ENCODE data around the gene PHC2.

DNA sequence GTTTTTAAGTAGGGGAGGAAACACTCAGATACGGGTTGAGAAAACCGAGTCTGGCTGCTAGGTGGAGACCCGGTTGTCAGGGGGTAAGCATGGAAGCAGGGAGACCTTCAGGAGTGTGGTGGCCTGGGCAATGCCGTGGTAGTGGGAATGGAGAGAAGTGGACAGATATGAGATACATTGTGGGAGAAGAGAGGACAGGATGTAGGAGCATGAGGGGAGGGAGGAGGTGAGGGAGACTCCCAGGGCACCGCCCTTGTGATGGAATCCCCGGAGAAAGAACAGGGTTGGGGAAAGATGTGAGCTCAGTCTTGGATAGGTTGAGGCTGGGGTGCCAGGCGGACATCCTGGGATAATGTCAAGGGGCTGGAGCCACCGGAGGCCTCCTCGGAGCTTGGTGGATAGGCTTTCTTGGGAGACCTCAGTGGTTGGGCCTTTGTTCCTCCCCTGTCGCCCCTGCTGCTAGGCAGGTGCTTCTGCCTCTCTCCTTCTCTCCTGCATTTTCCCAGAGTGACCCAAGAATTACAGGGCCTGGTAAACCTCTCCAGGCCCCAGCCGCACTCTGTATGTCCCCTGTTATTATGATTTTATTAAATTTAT is 153.3 kb downstream of the PHC2 start:
- TF ChIP-seq, protein P1, sequence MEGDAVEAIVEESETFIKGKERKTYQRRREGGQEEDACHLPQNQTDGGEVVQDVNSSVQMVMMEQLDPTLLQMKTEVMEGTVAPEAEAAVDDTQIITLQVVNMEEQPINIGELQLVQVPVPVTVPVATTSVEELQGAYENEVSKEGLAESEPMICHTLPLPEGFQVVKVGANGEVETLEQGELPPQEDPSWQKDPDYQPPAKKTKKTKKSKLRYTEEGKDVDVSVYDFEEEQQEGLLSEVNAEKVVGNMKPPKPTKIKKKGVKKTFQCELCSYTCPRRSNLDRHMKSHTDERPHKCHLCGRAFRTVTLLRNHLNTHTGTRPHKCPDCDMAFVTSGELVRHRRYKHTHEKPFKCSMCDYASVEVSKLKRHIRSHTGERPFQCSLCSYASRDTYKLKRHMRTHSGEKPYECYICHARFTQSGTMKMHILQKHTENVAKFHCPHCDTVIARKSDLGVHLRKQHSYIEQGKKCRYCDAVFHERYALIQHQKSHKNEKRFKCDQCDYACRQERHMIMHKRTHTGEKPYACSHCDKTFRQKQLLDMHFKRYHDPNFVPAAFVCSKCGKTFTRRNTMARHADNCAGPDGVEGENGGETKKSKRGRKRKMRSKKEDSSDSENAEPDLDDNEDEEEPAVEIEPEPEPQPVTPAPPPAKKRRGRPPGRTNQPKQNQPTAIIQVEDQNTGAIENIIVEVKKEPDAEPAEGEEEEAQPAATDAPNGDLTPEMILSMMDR (conservative IDR thresholded peaks at IDR 0.05; ENCODE audit: low read length) = no peak
- TF ChIP-seq EZH2phosphoT487 (IDR thresholded peaks at IDR 0.05; ENCODE audit: borderline replicate concordance) = no peak
